Measurements from ENCODE around the gene NF2. TPM values are rescaled to one million over a fixed set of nuclear protein-coding genes. Genes with fewer than 3 reads are reported as not detected.
A peak's percentile ranks its signal among the peaks of the same experiment; 100 is the strongest.
"Not testable (repeated sequence)": the region's sequence is repeated elsewhere in the genome, so short reads cannot be mapped to it uniquely, and the experiment has no call there.

NF2 gene
- total and polyA plus RNA-seq, 3 donors from 2014 or later = 23.4 to 45.2 (median 32.5) TPM

DNA sequence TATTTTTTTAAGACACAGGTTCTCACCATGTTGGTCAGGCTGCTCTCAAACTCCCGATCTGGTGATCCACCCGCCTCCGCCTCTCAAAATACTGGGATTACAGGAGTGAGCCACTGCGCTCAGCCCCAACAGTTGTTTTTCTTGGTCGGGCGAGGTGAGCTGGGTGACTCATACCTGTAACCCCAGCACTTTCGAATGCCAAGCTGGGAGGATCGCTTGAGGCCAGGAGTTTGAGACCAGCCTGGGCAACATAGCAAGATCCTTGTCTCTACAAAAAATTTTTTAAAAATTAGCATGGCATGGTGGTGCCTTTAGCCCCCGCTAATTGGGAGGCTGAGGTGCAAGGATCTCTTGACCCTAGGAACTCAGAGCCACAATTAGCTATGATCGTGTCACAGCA, 7.0 kb upstream of the NF2 start:
- no peak for DNase-seq
- H3K4me1 ChIP-seq = no peaks in the 10 kb centered on the region
- no peak overlapping the region for H3K27ac ChIP-seq
- H3K36me3 ChIP-seq (ENCODE audit: low read depth, missing control alignments) = no peaks in the 10 kb centered on the region
- H3K9me3 ChIP-seq = no peaks in the 10 kb centered on the region
- TF ChIP-seq POLR2A (IDR thresholded peaks at IDR 0.05) (no peak), CTCF (IDR thresholded peaks at IDR 0.05) (no peak)
- peak overlapping the region in 1 of 2 donors; percentile 43 for H3K4me3 ChIP-seq
- no peaks in the 10 kb centered on the region for H3K27me3 ChIP-seq
- WGBS, 2 donors = 69 to 70% methylated on average over 10 of the region's 10 CpGs
- intact Hi-C loops (cut with DNase I; ENCODE audit: low total_unique reads) = no loop called here

DNA sequence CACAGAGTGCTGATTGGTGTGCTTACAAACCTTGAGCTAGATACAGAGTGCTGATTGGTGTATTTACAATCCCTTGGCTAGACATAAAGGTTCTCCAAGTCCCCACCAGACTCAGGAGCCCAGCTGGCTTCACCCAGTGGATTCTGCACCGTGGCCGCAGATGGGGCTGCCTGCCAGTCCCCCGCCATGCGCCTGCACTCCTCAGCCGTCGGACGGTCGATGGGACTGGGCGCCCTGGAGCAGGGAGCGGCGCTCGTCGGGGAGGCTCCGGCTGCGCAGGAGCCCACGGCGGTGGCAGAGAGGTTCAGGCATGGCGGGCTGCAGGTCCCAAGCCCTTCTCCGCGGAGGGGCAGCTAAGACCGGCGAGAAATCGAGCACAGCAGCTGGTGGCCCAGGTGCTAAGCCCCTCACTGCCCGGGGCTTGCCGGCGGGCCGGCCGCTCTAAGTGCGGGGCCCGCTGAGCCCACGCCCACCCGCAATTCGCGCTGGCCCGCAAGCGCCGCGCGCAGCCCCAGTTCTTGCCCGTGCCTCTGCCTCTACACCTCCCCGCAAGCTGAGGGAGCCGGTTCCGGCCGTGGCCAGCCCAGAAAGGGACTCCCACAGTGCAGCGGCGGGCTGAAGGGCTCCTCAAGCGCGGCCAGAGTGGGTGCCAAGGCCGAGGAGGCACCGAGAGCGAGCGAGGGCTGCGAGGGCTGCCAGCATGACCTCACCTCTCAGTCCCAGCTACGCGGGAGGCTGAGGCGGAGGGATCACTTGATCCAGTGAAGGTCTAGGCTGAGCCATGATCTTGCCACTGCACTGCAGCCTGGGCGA, 5.4 kb upstream of the NF2 start:
- H3K4me3 ChIP-seq = peak overlapping the region; percentile 9 to 43
- DNase-seq; H3K36me3 ChIP-seq (ENCODE audit: low read depth, missing control alignments); H3K4me1 ChIP-seq; intact Hi-C loops (cut with DNase I; ENCODE audit: low total_unique reads); H3K27ac ChIP-seq; H3K9me3 ChIP-seq; H3K27me3 ChIP-seq: not testable (repeated sequence)
- 70 to 73% methylated on average over 15 to 54 of the region's 57 CpGs for WGBS, 2 donors

- no peaks in the 10 kb centered on the region for H3K27me3 ChIP-seq
- intact Hi-C loops (cut with DNase I; ENCODE audit: low total_unique reads) = no loop called here
- 68 to 73% methylated on average over 3 of the region's 3 CpGs for WGBS, 2 donors
Measured at GRCh38 chr22:29598684-29599020, 4.8 kb upstream of the NF2 start.

GRCh38 chr22:29604076-29604360, 585 bp downstream of the NF2 start:
- Histone ChIP-seq H3K4me3 (peak overlapping the region; percentile 90 to 99), H3K4me1 (no peaks in the 10 kb centered on the region), H3K36me3 (ENCODE audit: low read depth, missing control alignments) (no peaks in the 10 kb centered on the region), H3K27me3 (no peaks in the 10 kb centered on the region), H3K27ac (peak overlapping the region; percentile 95 to 98), H3K9me3 (no peaks in the 10 kb centered on the region)
- peak; percentile 58 for DNase-seq
- TF ChIP-seq CTCF (IDR thresholded peaks at IDR 0.05) = no peak
- no peak for TF ChIP-seq POLR2A (IDR thresholded peaks at IDR 0.05)
- WGBS, 2 donors = 0% methylated on average over 4 to 12 of the region's 12 CpGs
- intact Hi-C loops (cut with DNase I; ENCODE audit: low total_unique reads) = no loop called here

More at GRCh38 chr22:29598684-29599020, 4.8 kb upstream of the NF2 start:
- no peaks in the 10 kb centered on the region for H3K9me3 ChIP-seq
- no peaks in the 10 kb centered on the region for H3K4me1 ChIP-seq
- H3K36me3 ChIP-seq (ENCODE audit: low read depth, missing control alignments) = no peaks in the 10 kb centered on the region
- no peak overlapping the region for H3K27ac ChIP-seq
- TF ChIP-seq CTCF (IDR thresholded peaks at IDR 0.05) (no peak), POLR2A (IDR thresholded peaks at IDR 0.05) (no peak)
- H3K4me3 ChIP-seq = peak overlapping the region in 1 of 2 donors; percentile 43
- no peak for DNase-seq

- WGBS, 2 donors = 92 to 95% methylated on average over 5 of the region's 5 CpGs
- Histone ChIP-seq H3K4me3 (no peak overlapping the region), H3K9me3 (no peaks in the 10 kb centered on the region), H3K4me1 (no peaks in the 10 kb centered on the region), H3K27ac (no peak overlapping the region), H3K27me3 (no peaks in the 10 kb centered on the region), H3K36me3 (ENCODE audit: low read depth, missing control alignments) (no peaks in the 10 kb centered on the region)
- DNase-seq = no peak
- intact Hi-C loops (cut with DNase I; ENCODE audit: low total_unique reads) = no loop called here
- TF ChIP-seq CTCF (IDR thresholded peaks at IDR 0.05) (no peak), POLR2A (IDR thresholded peaks at IDR 0.05) (no peak)
Measured at GRCh38 chr22:29605527-29605850, 2.1 kb downstream of the NF2 start.

All from testis (tissue), 3 donors.